SH-SY5Y (cell line): ENCODE measurements around the gene CALB2.

Experiments used
- GATA2 ChIP-seq: IDR thresholded peaks from 2 replicates; pipeline ENCODE4 v1.6.1; 2011; ENCODE audit warnings: mild to moderate bottlenecking, low read depth, low read length
- GATA3 ChIP-seq: IDR thresholded peaks from 2 replicates; pipeline ENCODE4 v1.6.1; 2011; ENCODE audit warnings: low read depth, mild to moderate bottlenecking, low read length, moderate library complexity

DNA sequence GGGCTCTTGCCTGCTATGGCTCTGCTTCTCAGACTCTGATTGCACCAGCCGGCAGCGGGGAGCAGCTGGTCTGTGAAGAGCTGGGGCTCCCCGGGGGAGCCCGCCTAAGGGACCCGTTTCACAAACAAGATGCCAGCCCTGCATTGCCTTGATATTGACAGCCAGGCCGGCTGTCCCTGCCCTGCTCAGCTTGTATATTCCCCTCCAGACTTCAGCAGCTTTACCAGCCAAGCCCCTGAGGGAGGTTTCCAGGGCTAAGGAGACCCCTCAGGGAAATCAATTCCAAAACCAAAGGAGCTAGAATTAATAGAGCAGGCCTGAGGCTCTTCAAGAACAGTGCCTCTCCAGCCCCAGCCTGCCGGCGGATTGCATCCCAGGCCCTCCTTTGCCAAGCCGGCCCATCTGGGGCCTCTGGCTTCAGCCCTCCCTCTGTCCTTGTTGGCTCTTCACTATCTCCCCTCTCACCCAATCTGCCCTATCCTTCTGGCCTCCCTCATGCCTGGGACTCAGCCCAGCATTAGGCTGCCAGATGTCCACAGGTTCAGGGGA is 5.7 kb downstream of the CALB2 start:
- TF ChIP-seq GATA3: no peak
- TF ChIP-seq GATA2: no peak
